K562 (cell line): ENCODE results near the gene POMT1. TPM values are rescaled to one million over a fixed set of nuclear protein-coding genes. Genes with fewer than 3 reads are reported as not detected.

Experiments used
- polyA plus RNA-seq, 8 experiments: library from polyadenylated mRNA; depleted of rRNA in 4 of 8; stranded (reverse) in 5 of 8; unstranded in 3 of 8; fragments of >200 nt; fragmentation: Nextera tagmentation in 2 of 8; fragmentation: Illumina TruSeq in 1 of 8; extraction: Ambion mirVana in 2 of 8; extraction: Trizol in 1 of 8; gene quantifications; 2 replicates each; pipeline versions ENCODE4 v1.2.1 to v1.2.3, GENCODE V29; 2011 to 2014; ENCODE audit warnings: inconsistent platforms in 1 of 8, missing spikeins in 1 of 8
- total RNA-seq, 7 experiments: library from RNA; depleted of rRNA in 6 of 7; stranded (reverse); fragments of >200 nt in 6 of 7; fragmentation: Illumina TruSeq in 2 of 7; extraction: Trizol in 2 of 7; gene quantifications; 2 replicates each; pipeline versions ENCODE4 v1.2.1 to v1.2.3, GENCODE V29; 2011 to 2021; ENCODE audit warnings: low replicate concordance in 1 of 7
- TF ChIP-seq, protein P1 (sequence below): fragments of 450-650 bp; IDR thresholded peaks from 2 replicates; pipeline ENCODE4 v1.6.1; 2016; ENCODE audit warnings: low read depth
- TF ChIP-seq, protein P2 (sequence below), 2 experiments: fragments of 450-650 bp in 1 of 2; sonication (generic) in 1 of 2; formaldehyde crosslinking in 1 of 2; IDR thresholded peaks; 2 replicates each; pipeline versions ENCODE4 v1.7.1 to v1.9.0; 2016 to 2022; ENCODE audit warnings: inconsistent platforms in 1 of 2, mild to moderate bottlenecking in 1 of 2, missing genetic modification reagents in 1 of 2
- TF ChIP-seq, protein P3 (sequence below): fragments of 450-650 bp; IDR thresholded peaks from 2 replicates; pipeline ENCODE4 v1.6.1; 2016; ENCODE audit warnings: antibody characterized with exemption
- TF ChIP-seq, protein P4 (sequence below): fragments of 450-650 bp; IDR thresholded peaks from 2 replicates; pipeline ENCODE4 v1.6.1; 2014; ENCODE audit warnings: low read depth, mild to moderate bottlenecking, moderate library complexity, borderline replicate concordance

Gene POMT1
- total and polyA plus RNA-seq, 9 of the 15 experiments (the other 6 are each of a cell fraction or from before 2014, with no cell fraction given): 1.8 to 23.5 (median 14.6) TPM

DNA sequence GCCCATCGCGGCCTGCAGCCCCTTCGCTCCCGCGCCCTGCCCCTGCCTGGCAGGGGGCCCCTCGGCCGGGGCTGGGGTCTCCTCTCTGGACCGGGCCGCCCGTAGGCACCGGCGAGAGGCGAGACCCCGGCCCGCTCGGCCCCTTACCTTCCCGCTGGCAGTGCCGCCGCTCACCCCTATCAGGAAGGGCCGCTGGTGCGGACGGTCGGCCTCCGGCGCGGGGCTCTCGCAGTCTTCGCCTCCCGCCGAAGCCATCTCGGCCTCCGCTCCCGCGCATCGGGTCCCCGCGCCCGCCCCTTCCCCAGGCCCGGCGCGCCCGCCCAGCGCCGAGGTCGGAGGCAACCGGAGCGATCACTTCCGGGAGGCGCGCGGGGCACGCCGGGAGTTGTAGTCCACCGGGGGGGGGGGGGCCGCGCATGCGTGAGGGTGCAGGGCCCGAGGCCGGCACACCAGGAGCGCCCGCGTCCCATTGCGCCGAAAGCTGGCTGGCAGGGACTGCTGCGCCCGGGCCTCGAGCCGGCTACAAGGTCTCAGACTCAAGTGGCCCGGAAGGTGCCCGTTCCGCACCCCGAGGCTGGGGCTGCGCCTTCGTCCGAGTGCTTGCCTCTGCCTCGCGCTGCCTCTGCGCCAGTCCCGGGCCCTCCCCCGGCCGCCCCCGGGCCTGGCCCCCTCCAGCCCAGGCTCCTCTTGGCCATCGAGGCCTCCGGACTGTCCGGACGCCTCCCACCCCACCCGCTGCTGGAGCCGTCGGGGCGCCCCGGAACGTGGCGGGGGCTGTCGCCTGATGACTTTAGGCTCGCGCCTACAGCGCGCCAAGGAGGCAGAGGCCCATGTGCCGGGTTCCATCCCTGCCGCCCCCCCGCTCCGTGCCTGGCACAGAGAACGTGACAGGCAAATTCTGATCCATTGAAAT lies 28.5 kb downstream of the POMT1 start, which contains the start of gene UCK1 (continued):
- TF ChIP-seq, protein P1, sequence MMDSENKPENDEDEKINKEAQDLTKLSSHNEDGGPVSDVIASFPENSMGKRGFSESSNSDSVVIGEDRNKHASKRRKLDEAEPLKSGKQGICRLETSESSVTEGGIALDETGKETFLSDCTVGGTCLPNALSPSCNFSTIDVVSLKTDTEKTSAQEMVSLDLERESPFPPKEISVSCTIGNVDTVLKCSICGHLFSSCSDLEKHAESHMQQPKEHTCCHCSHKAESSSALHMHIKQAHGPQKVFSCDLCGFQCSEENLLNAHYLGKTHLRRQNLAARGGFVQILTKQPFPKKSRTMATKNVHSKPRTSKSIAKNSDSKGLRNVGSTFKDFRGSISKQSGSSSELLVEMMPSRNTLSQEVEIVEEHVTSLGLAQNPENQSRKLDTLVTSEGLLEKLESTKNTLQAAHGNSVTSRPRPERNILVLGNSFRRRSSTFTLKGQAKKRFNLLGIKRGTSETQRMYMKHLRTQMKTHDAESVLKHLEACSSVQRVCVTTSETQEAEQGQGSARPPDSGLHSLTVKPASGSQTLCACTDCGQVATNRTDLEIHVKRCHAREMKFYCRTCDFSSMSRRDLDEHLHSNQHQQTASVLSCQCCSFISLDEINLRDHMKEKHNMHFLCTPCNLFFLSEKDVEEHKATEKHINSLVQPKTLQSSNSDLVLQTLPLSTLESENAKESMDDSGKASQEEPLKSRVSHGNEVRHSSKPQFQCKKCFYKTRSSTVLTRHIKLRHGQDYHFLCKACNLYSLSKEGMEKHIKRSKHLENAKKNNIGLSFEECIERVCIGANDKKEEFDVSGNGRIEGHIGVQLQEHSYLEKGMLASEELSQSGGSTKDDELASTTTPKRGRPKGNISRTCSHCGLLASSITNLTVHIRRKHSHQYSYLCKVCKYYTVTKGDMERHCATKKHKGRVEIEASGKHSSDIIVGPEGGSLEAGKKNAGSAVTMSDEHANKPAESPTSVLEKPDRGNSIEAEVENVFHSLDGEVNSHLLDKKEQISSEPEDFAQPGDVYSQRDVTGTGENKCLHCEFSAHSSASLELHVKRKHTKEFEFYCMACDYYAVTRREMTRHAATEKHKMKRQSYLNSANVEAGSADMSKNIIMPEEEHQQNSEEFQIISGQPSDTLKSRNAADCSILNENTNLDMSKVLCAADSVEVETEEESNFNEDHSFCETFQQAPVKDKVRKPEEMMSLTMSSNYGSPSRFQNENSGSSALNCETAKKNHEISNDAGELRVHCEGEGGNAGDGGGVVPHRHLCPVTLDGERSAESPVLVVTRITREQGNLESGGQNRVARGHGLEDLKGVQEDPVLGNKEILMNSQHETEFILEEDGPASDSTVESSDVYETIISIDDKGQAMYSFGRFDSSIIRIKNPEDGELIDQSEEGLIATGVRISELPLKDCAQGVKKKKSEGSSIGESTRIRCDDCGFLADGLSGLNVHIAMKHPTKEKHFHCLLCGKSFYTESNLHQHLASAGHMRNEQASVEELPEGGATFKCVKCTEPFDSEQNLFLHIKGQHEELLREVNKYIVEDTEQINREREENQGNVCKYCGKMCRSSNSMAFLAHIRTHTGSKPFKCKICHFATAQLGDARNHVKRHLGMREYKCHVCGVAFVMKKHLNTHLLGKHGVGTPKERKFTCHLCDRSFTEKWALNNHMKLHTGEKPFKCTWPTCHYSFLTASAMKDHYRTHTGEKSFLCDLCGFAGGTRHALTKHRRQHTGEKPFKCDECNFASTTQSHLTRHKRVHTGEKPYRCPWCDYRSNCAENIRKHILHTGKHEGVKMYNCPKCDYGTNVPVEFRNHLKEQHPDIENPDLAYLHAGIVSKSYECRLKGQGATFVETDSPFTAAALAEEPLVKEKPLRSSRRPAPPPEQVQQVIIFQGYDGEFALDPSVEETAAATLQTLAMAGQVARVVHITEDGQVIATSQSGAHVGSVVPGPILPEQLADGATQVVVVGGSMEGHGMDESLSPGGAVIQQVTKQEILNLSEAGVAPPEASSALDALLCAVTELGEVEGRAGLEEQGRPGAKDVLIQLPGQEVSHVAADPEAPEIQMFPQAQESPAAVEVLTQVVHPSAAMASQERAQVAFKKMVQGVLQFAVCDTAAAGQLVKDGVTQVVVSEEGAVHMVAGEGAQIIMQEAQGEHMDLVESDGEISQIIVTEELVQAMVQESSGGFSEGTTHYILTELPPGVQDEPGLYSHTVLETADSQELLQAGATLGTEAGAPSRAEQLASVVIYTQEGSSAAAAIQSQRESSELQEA: no peak
- TF ChIP-seq, protein P2, sequence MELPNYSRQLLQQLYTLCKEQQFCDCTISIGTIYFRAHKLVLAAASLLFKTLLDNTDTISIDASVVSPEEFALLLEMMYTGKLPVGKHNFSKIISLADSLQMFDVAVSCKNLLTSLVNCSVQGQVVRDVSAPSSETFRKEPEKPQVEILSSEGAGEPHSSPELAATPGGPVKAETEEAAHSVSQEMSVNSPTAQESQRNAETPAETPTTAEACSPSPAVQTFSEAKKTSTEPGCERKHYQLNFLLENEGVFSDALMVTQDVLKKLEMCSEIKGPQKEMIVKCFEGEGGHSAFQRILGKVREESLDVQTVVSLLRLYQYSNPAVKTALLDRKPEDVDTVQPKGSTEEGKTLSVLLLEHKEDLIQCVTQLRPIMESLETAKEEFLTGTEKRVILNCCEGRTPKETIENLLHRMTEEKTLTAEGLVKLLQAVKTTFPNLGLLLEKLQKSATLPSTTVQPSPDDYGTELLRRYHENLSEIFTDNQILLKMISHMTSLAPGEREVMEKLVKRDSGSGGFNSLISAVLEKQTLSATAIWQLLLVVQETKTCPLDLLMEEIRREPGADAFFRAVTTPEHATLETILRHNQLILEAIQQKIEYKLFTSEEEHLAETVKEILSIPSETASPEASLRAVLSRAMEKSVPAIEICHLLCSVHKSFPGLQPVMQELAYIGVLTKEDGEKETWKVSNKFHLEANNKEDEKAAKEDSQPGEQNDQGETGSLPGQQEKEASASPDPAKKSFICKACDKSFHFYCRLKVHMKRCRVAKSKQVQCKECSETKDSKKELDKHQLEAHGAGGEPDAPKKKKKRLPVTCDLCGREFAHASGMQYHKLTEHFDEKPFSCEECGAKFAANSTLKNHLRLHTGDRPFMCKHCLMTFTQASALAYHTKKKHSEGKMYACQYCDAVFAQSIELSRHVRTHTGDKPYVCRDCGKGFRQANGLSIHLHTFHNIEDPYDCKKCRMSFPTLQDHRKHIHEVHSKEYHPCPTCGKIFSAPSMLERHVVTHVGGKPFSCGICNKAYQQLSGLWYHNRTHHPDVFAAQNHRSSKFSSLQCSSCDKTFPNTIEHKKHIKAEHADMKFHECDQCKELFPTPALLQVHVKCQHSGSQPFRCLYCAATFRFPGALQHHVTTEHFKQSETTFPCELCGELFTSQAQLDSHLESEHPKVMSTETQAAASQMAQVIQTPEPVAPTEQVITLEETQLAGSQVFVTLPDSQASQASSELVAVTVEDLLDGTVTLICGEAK (IDR thresholded peaks at IDR 0.05): peak; percentile 90
- TF ChIP-seq, protein P2 (CRISPR knock-in tag; IDR thresholded peaks at IDR 0.05): no peak
- TF ChIP-seq, protein P3, sequence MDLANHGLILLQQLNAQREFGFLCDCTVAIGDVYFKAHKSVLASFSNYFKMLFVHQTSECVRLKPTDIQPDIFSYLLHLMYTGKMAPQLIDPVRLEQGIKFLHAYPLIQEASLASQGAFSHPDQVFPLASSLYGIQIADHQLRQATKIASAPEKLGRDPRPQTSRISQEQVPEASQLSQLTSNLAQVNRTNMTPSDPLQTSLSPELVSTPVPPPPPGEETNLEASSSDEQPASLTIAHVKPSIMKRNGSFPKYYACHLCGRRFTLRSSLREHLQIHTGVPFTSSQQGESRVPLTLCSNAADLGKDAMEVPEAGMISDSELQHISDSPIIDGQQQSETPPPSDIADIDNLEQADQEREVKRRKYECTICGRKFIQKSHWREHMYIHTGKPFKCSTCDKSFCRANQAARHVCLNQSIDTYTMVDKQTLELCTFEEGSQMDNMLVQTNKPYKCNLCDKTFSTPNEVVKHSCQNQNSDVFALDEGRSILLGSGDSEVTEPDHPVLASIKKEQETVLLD: no peak
- TF ChIP-seq, protein P4, sequence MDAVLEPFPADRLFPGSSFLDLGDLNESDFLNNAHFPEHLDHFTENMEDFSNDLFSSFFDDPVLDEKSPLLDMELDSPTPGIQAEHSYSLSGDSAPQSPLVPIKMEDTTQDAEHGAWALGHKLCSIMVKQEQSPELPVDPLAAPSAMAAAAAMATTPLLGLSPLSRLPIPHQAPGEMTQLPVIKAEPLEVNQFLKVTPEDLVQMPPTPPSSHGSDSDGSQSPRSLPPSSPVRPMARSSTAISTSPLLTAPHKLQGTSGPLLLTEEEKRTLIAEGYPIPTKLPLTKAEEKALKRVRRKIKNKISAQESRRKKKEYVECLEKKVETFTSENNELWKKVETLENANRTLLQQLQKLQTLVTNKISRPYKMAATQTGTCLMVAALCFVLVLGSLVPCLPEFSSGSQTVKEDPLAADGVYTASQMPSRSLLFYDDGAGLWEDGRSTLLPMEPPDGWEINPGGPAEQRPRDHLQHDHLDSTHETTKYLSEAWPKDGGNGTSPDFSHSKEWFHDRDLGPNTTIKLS: peak; percentile 73; the same call in 1 of the 2 replicates
